Brain pericyte (primary cell): ENCODE results near the gene SLK.

Experiments
- DNase-seq: peaks from one replicate; pipeline ENCODE4 v3.0.0-alpha.2; 2012; ENCODE audit warnings: low read depth, low spot score

The SLK gene

GRCh38 chr10:103941801-103942200, 25.1 kb upstream of the SLK start:
- no peak for DNase-seq

GRCh38 chr10:103942866-103943265, 24.1 kb upstream of the SLK start:
- DNase-seq: no peak

GRCh38 chr10:103947799-103948516, 19.0 kb upstream of the SLK start:
- DNase-seq: no peak

- DNase-seq: no peak
Measured at GRCh38 chr10:103949728-103950127, 17.2 kb upstream of the SLK start.

- DNase-seq: no peak
Measured at GRCh38 chr10:103951183-103951582, 15.8 kb upstream of the SLK start.

GRCh38 chr10:103951942-103952341, 15.0 kb upstream of the SLK start:
- no peak for DNase-seq

- DNase-seq: no peak
Measured at GRCh38 chr10:103954543-103954942, 12.4 kb upstream of the SLK start.

GRCh38 chr10:103958996-103959395, 7.9 kb upstream of the SLK start:
- DNase-seq: no peak

GRCh38 chr10:103960103-103960502, 6.8 kb upstream of the SLK start:
- no peak for DNase-seq

- no peak for DNase-seq
Measured at GRCh38 chr10:103967448-103968071, 620 bp downstream of the SLK start.

GRCh38 chr10:103968441-103969391, 1.8 kb downstream of the SLK start:
- DNase-seq: no peak

- DNase-seq: no peak
Measured at GRCh38 chr10:103969436-103969835, 2.5 kb downstream of the SLK start.

GRCh38 chr10:103969857-103970627, 3.1 kb downstream of the SLK start:
- no peak for DNase-seq

- no peak for DNase-seq
Measured at GRCh38 chr10:103975169-103975568, 8.2 kb downstream of the SLK start.

- DNase-seq: no peak
Measured at GRCh38 chr10:103977204-103977603, 10.3 kb downstream of the SLK start.

GRCh38 chr10:103979530-103979929, 12.6 kb downstream of the SLK start:
- DNase-seq: no peak

- DNase-seq: no peak
Measured at GRCh38 chr10:103980288-103980906, 13.5 kb downstream of the SLK start.

GRCh38 chr10:103982639-103983038, 15.7 kb downstream of the SLK start:
- no peak for DNase-seq

GRCh38 chr10:103983367-103983911, 16.5 kb downstream of the SLK start:
- DNase-seq: no peak

- no peak for DNase-seq
Measured at GRCh38 chr10:103985726-103986125, 18.8 kb downstream of the SLK start.

- DNase-seq: no peak
Measured at GRCh38 chr10:103986360-103986759, 19.4 kb downstream of the SLK start.
